Stimulated activated CD8-positive, alpha-beta memory T cell treated with anti-CD3 and anti-CD28 coated beads, Interleukin-2, amount 100 ng/mL, for 48 hours (primary cell): ENCODE results near the gene GNG3.
A peak's percentile ranks its signal among the peaks of the same experiment; 100 is the strongest.
"Not testable (repeated sequence)": the region's sequence is repeated elsewhere in the genome, so short reads cannot be mapped to it uniquely, and the experiment has no call there.

Experiments
- DNase-seq, 2 donors: peaks; one replicate each; pipeline ENCODE4 v3.0.0-alpha.2; 2020; ENCODE audit warnings: low read depth in 2 of 2

Gene GNG3

DNA sequence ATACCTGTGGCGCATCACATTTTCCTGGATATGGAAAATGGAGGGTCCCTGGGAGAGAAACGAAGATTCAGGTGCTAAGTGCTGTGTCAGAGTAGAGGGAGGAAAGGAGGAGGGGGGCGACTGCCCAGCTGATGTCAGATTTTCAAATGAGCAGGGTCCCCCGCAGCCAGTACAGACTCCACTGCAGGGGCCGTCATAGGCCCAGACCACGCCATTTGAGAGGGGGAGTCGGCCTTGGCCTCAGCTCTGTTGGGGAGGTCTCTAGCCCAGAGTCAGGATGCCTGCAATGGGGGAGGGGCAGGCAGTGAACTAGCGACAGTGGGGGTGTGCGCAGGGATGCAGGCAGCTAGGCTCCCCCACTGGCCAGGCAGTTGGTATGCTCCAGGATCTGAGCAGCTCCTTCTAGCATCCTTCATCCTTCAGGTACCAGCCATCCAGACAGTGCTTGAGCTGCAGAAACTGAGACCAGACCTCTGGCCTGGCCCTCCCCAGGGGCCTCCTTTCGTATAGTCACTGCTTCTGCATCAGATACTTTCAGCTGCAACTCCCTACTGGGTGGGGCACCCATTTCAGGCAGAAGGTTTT, at the start of gene GNG3, which contains the start of gene BSCL2:
TSS of gene GNG3 (plus strand) at position 400 of the 585 bp plus-strand sequence. CDS start 620 bp downstream, outside the sequence.
TSS of gene BSCL2 (minus strand) at position 148 of the 585 bp plus-strand sequence. CDS start 229 bp downstream, outside the sequence.
- DNase-seq = no peak

GRCh38 chr11:62664405-62665074, 42.9 kb upstream of the GNG3 start:
- peak in 1 of 2 donors; percentile 46 for DNase-seq

- DNase-seq = peak; percentile 91 to 93
Measured at GRCh38 chr11:62665075-62665598, 42.3 kb upstream of the GNG3 start, which contains the start of the genes C11orf98 and CSKMT. TSS of gene C11orf98 (minus strand) at chr11:62665210. CDS start at chr11:62665169, 41 bp downstream. TSS of gene CSKMT (plus strand) at chr11:62665312. CDS start at chr11:62665880, 568 bp downstream.

DNA sequence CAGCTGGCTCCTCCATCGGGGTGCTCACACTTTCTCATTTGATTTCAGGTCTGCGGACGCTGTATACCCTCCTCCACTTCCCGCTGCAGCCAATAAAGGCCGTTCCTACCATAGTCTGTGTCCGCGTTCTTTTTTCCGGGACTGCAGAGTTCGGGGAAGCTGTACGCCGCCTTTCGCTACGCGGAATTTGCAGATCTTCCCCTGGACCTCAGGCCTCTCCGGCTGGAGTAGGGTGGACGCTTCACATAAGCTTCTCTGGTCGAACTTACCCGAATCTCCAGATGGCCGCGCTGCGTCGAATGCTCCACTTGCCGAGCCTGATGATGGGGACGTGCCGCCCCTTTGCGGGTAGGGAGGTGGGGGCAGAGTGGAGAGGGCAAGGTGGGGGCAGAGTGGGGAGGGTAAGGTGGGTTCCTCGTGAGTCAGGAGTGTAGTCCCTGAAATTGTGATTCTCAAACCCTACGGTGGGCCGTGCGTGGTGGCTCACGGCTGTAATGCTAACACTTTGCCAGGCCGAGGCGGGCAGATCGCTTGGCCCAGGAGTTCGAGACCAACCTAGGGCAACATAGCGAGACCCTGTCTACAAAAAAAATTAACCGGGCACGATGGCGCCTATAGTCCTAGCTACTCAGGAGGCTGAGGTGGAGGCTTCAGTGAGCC, 41.7 kb upstream of the GNG3 start:
- peak; percentile 50 to 57 for DNase-seq

DNA sequence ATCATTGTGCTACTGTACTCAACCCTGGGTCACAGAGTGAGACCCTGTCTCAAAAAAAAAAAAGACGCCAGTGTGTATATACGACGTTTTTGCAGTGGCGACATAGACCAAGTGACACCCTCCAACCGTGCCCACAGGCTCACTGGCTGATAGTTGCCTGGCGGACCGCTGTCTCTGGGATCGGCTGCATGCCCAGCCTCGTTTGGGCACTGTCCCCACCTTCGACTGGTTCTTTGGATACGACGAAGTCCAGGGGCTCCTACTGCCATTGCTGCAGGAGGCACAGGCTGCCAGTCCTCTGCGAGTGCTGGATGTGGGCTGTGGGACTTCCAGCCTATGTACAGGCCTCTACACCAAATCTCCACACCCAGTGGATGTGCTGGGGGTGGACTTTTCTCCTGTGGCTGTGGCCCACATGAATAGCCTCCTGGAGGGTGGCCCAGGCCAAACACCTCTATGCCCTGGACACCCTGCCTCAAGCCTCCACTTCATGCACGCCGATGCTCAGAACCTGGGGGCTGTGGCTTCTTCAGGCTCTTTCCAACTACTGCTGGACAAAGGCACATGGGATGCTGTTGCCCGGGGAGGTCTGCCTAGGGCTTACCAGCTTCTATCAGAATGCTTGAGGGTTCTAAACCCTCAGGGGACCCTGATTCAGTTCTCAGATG, 41.1 kb upstream of the GNG3 start:
- DNase-seq = no peak

GRCh38 chr11:62667460-62667859, 40.0 kb upstream of the GNG3 start:
- DNase-seq = no peak

- DNase-seq = no peak
Measured at GRCh38 chr11:62669420-62670161, 37.9 kb upstream of the GNG3 start.

- no peak for DNase-seq
Measured at GRCh38 chr11:62671236-62671607, 36.3 kb upstream of the GNG3 start.

DNA sequence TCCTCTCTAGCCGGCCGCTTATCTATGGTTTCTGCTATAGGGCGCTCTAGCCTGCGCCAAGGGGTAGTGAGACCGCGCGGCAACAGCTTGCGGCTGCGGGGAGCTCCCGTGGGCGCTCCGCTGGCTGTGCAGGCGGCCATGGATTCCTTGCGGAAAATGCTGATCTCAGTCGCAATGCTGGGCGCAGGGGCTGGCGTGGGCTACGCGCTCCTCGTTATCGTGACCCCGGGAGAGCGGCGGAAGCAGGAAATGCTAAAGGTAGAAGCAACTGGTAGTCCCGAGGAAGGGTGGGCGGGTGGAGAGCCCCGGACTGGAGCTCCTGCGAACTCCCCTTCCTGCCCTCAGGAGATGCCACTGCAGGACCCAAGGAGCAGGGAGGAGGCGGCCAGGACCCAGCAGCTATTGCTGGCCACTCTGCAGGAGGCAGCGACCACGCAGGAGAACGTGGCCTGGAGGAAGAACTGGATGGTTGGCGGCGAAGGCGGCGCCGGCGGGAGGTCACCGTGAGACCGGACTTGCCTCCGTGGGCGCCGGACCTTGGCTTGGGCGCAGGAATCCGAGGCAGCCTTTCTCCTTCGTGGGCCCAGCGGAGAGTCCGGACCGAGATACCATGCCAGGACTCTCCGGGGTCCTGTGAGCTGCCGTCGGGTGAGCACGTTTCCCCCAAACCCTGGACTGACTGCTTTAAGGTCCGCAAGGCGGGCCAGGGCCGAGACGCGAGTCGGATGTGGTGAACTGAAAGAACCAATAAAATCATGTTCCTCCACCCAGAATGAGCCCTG, 35.7 kb upstream of the GNG3 start, which contains the start of the genes LBHD1 and UQCC3:
TSS of gene LBHD1 (minus strand) at position 660 of the 782 bp plus-strand sequence. CDS start 2,236 bp downstream, outside the sequence.
TSS of gene UQCC3 (plus strand) at position 66 of the 782 bp plus-strand sequence. CDS start at position 139, 73 bp downstream.
- DNase-seq = peak; percentile 60 to 83

DNA sequence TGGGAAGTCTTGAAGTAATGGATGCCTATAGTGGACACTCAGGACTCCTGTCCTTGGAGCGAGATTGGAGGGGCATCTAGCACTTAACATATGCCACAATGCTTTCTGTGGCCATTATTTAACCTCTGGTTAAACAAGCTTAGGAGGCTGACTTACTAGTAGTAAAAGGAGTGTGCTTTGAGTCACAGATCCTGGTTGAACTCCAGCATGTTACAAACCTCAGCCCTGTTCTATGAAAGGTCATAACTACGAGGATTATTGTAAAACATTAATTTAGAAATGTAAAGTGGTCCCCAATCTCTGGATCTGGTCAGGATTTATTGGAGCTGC, 34.3 kb upstream of the GNG3 start:
- DNase-seq = no peak

DNA sequence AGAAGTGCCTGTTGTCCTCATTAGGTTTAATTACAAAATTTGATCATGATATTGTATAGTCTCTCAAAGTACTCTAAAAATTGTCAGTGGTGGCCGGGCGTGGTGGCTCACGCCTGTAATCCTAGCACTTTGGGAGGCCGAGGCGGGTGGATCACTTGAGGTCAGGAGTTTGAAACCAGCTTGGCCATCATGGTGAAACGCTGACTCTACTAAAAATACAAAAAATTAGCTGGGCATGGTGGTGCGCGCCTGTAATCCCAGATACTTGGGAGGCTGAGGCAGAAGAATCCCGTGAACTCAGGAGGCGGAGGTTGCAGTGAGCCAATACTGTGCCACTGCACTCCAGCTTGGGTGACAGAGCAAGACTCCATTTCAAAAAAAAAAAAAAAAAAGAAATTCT, 32.1 kb upstream of the GNG3 start:
- not testable (repeated sequence) for DNase-seq

DNA sequence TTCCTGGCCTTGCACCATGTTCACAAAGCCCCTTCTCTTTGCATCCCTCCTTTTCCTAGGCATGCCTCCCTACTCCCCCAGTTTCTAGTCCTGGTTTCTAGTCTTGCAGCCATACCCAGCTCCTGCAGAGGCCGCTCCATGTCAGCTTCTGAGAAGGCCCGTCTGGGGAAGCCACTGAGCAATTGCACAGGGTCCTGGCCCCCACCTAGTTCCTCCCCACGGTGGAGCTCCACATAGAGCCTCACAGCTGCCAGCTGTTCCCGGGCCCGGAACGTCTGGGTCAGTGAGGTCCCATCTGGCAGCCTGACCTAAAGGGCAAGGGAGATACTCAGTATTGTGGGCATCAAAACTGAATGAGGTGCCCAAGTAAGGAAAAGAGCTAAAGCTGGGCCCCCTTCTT, 30.8 kb upstream of the GNG3 start:
- no peak for DNase-seq

DNA sequence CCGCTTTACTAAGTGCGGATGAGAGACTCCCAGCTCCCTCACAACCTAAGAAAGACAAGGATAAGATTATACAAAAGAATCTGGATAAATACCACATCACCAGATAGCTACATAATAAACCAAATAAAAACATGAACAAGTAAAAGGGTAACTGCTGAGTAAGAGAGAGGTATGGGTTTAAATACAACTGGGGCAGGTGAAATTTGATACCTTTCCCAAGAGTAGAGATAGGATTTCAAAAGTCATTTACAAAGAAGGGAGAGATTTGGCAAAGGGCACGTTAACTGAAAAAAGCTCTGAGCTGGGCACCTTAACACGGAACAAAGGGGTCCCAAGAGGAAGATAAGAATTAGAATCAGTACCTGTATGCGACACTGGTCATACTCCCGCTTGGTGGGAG, 30.3 kb upstream of the GNG3 start:
- no peak for DNase-seq

DNA sequence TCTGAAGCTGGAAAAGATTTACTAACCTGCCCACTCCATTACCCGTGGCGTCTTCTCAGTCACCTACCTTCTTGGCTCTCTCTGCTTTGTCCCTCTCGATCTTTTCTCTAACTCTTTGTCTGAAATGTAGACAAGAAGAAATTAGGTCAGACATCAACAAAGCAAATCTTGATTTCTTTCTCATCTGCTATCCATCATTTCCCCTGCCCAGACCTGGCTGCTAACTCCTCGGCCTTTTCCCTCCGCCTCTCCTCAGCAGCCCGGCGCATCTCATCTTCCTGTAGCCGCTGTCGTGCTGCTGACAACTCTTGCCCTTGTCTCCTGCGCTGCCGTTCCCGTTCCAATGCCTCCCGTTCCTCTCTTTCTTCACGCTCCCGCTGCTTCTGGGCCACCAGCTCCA, 29.8 kb upstream of the GNG3 start:
- DNase-seq = no peak

- DNase-seq = no peak
Measured at GRCh38 chr11:62678433-62678769, 29.1 kb upstream of the GNG3 start.

DNA sequence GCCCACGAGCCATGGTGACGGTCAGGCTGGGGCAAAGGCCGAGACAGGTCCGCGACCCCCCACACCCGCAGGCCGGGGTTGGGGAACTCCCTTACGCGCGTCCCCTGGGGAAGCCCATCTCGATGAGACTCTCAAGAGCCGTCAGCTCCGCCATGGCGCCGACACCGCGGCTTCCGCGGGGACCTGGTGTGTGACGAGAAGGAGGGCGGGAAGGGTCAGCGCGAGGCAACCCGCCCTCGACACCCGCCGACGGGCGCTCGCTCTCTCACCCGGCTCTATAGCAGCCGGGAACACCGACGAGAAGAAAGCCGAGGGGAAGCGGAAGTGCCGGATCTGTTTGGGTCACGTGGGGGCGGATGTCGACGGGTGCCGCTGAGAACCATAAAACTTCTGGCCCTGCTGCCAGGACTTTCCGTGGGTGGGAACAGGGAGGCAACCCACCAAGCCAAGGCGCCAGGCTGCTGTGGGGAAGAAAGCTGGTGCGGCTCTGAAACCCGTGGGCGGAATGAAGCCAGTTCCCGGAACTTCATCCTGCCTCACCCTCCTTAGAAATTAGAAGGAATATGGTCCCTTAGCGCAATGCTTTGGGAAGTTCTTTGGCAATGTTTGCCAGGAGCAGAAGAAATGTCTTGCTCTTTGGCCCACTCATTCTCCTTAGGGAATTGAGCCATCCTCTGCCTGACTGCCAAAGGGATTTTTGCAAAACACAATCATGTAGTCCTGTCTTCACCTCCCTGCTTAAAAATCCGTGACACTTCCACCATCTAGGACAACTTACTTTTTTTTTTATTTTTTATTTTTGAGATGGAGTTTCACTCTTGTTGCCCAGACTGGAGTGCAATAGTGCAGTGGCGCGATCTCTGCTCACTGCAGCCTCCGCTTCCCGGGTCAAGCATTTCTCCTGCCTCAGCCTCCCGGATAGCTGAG, 28.4 kb upstream of the GNG3 start, which contains the start of gene UBXN1:
TSS of gene UBXN1 (minus strand) at position 304 of the 927 bp plus-strand sequence. CDS start at position 154, 150 bp downstream.
- DNase-seq = peak; percentile 81 to 83

DNA sequence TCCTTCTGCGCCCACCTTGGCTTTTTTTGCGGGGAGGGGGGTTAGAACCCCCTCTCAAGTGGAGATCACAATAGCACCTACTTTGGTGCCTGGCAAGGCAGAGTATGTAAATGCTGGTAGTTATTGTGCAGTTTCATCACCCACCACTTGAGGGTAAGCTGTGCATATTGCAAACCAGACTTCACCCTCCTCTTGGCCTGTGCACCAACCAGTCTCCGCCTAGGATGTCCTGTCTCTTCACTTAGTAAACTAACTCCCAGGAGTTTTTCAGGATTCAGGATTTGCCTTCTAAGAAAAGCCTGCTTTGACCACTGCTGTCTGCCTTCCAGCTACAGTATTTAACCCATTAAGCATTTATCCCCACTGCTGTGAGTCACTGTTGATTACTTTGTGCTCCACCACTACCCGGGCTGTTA, 26.6 kb upstream of the GNG3 start:
- DNase-seq = no peak

DNA sequence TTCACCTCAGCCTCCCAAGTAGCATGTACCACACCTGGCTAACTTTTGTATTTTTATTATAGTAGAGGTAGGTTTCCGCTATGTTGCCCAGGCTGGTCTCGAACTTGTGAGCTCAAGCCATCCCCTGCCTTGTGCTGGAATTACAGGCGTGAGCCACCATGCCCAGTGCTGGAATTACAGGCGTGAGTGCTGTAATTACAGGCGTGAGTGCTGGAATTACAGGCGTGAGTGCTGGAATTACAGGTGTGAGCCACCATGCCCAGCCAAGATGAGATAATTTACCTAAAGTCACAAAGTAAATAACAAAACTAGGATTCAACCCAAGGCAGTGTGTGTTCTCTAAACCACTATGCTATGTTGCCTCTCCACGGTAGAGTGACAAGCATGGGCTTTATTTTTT, 25.0 kb upstream of the GNG3 start:
- DNase-seq = no peak
